ENCODE data around the gene PTPRG. TPM values are rescaled to one million over a fixed set of nuclear protein-coding genes. Genes with fewer than 3 reads are reported as not detected.
A peak's percentile ranks its signal among the peaks of the same experiment; 100 is the strongest.

PTPRG gene
- total RNA-seq, 1 donor from 2014 or later = 119 TPM

GRCh38 chr3:61960976-61961375 lies 399.6 kb downstream of the PTPRG start:
- no peak for DNase-seq (ENCODE audit: low read depth)

- no peak for DNase-seq (ENCODE audit: low read depth)
These were observed 400.5 kb downstream of the PTPRG start for GRCh38 chr3:61961900-61962299.

GRCh38 chr3:61964566-61964965 lies 403.2 kb downstream of the PTPRG start:
- peak; percentile 65 for DNase-seq (ENCODE audit: low read depth)

DNA sequence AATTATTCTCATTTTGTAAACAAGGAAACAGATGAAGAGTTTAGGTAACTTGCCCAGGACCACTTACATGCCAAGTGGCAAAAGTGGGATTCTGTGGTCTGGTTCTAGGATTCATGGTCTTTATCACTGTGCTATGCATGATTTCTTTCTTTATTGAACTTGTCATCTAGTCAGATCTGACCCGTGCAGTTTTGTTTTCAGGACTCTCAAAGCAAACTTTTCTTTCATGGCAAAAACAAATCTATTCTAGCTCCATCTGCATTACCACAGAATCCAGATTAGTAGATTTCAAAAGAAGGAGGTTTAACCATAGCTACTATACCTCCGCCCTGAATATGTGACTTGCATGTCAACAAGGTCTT lies 404.4 kb downstream of the PTPRG start:
- DNase-seq (ENCODE audit: low read depth) = no peak

DNA sequence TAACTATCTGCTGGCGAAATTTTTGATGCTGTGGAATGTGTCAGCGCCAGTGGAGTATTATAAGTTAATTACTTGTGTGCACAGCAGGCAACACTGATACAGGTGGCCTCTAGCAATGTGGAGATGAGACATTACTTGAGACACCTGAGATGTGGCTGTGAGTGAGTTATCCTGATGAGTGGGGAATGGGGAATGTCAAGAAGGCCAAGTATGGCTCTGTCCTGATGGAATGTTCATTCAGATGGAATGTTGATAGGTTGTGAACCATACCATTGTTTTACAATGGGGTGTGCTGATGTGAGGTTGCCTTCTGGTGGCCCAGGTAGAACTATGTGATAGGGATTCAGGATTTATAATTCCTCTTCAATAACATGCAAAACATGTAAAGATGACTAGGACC lies 404.8 kb downstream of the PTPRG start:
- peak; percentile 85 for DNase-seq (ENCODE audit: low read depth)

DNA sequence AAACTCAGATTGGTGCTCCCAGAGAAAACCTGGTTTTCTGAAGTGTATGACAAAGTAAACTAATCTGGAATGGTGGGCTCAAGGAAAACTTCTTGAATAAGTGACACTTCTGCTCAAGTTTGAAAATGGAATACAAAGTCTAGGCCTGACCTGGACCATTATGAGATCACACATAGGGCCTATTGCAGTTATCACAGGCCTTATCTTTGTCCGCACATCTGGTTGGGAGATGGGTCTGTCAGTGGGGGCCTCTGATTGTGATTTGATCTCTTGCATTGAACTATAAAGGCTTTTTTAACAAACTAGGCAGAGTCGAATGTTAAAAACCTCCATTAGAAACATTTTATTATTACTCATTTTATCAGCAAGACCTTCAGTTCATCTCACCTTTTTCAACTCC lies 405.6 kb downstream of the PTPRG start:
- no peak for DNase-seq (ENCODE audit: low read depth)

- DNase-seq (ENCODE audit: low read depth) = no peak
These were observed 406.6 kb downstream of the PTPRG start for GRCh38 chr3:61967937-61968336.

GRCh38 chr3:61974662-61975061 lies 413.3 kb downstream of the PTPRG start:
- DNase-seq (ENCODE audit: low read depth) = no peak

- no peak for DNase-seq (ENCODE audit: low read depth)
These were observed 413.8 kb downstream of the PTPRG start for GRCh38 chr3:61975199-61975598.

- DNase-seq (ENCODE audit: low read depth) = no peak
These were observed 414.6 kb downstream of the PTPRG start for GRCh38 chr3:61975936-61976335.

DNA sequence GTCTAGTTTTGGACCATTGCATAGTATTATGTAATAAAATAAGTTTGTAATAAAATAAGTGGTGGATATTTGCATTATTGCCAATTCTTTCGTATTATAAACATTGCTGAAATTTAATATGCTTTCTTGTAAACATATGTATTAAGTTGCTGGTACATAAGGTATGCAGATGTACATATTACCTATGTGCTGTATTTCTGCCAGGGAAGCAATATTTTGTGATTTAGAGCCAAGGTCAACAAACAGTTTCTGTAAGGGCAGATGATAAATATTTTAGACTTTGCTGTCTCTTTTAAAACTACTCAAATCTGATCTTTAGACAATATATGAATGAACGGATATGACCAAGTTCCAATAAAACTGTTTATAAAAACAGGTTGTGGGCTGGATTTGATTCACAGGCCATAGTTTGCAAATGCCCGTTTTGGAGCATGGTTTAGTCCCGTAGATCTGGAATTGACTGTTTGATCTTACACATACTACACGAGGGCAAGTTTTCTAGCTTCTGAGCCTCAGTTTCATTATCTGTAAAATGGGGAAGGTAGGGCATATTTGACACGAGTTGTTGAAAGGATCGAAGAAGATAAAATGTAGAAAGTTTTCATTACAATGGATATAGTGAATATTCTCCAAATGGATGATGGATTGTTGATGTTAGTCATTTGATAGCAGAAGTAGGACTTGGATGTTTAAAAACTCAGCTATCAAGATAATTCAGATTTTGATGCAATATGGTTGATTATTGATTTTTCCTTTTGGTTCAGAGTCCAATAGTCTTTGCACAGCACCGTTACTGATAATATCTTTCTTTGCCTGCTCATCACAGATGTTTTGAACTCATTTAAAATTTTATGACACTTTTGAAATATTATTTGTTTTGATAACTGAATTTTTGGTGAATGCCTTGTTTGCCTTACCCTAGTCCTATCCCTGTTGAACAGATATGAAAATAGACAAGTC lies 417.4 kb downstream of the PTPRG start:
- no peak for DNase-seq (ENCODE audit: low read depth)

DNA sequence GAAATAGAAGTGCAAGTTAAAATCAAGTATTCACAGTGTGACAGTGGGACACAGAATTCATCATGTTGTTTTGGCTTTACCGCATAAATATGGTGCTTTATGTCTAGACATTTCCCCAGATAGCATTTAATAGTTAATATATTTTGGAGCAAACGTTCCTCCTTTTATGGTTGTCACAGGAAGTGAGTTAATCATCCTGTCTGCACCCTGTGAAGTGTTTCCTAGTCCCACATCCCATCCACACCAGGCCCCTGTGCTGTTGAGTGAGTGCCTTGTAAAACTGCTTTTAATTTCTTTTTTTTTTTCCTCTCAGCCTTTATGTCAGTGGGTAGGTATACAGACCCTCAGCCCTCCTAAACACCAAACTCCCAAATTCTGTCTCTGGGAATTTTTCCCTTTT lies 418.3 kb downstream of the PTPRG start:
- DNase-seq (ENCODE audit: low read depth) = peak; percentile 59

GRCh38 chr3:61980041-61980440 lies 418.7 kb downstream of the PTPRG start:
- peak; percentile 70 for DNase-seq (ENCODE audit: low read depth)

DNA sequence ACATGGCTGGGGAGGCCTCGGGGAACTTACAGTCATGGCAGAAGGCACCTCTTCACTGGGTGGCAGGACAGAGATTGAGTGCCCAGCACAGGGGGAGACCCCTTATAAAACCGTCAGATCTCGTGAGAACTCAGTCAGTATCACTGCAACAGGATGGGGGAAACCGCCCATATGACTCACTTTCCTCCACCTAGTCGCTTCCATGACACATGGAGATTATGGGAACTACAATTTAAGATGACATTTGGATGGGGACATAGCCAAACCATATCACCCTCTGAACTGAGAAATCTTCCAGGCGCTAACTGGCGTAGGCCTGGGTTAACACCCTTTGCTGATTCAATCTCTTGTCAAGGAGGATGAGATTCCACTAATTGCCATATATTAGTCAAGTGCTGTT lies 419.7 kb downstream of the PTPRG start:
- DNase-seq (ENCODE audit: low read depth) = no peak

DNA sequence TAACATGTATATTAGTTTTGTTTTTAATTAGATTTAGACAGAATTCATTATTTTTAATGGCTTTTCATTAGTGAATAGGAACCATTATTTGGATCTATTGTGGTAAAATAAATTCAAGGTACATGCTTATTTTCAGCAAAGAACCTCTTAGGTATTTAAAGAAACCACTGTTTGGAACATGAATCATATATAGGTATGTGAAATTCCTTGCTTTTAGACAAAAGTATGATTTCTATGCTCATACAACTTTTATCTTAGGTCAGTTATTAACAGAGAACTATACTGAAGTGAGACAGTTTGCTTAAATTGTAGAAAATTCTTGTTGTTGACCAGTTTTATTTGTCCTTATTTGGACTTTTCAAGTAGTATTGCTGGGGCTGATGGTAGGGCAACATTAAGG lies 422.1 kb downstream of the PTPRG start:
- peak; percentile 35 for DNase-seq (ENCODE audit: low read depth)

GRCh38 chr3:61985020-61985419 lies 423.6 kb downstream of the PTPRG start:
- DNase-seq (ENCODE audit: low read depth) = peak; percentile 71

DNA sequence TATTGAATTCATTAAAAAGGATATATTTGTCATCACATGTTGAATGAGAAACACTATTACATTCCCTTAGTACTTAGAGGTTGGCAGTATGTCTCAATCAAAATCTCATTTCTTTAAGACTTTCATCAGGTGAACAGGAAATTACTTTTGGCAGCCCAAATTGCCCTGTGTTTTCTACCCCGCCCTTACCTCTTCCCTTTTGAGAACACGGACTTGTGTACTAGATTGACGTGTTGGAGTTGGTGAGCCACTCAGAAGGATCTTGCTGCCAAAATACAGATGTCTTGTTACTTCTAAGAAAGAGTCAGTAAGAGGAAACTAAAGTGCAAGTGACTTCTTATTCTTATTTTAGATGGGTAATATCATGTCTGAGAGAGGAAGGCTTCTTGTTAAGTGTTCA lies 425.1 kb downstream of the PTPRG start:
- DNase-seq (ENCODE audit: low read depth) = no peak

DNA sequence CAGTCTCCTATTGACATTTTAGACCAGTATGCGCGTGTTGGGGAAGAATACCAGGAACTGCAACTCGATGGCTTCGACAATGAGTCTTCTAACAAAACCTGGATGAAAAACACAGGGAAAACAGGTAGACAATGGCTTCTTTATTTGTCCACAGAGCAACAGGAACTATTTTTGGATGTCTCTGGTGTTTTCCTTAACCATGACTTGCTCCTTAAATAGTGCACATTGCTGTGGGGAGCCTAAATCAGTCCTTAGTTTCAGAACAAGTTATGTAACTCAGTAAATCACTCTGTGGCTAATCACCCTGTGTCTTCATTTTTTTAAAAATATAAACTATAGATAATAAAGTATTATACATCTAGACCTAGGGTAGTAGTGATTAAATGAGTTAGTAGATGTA lies 428.3 kb downstream of the PTPRG start:
- DNase-seq (ENCODE audit: low read depth) = no peak

DNA sequence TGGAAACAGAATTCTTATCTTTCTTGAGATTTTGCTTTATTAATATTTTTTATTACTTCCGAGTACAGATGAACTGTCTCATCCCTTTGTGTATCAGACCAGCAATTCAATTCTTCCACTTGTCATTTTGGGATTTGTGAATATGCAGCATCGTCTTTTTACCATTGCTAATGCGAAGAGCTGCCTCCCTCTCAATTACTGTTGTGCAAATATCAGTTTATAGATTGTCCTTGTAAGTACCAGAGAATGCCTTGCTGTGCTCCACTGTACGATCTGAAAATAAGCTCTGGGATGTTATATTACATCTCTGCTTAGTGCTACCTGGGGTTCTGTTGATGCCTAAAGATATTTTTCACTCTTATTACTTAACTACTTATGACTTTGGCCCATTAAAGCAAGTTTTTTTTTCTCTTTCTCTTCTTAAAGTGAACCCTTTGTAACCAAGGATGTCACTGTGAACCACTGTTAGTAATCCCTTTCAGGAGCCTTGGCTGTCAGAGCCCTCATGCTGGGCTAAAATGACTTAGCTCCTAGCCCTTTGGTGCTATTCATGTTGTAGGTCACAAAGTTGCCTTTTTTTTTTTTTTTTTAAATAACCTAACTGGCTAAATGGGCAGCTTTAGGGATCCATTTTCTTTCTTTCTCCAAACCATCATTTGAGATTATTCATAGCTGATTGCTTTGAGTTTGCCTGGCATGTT lies 429.1 kb downstream of the PTPRG start:
- DNase-seq (ENCODE audit: low read depth) = no peak

DNA sequence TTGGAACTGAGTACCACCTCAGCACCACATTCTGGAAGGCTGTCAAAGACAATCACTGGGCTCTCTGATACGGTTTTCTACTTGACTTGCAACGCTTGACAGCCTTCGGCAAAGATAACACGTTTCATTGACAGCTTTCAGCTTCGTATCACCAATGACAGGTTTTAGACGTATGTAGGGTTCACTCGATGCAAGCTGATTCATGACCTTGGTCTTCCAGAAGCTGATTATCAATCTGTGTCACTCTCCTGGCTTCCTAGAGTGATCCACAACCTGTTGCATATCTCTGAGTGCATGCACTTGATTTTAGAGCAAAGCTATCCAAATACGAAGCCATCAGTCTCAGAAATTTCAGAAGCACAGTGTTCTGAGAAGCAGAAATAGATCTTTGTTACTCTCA lies 430.3 kb downstream of the PTPRG start:
- no peak for DNase-seq (ENCODE audit: low read depth)

DNA sequence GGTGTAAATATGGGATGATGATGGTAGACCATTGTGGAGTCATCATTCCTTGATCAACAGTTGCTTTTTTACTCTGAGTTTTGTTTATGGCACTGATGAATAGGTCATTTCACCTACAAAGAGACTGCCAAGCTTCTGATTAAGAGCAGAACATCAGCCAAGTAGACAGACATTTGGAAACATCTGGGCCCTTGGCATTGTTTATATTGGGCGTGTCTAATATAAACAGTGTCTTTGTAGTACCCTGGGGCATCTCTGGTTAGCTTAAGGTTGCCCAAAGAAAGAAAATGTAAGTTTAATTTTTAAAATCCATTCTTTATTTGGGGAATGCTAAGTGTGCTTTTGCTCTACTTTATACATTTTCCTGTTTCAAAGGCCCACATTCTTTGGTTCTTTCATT lies 435.0 kb downstream of the PTPRG start:
- DNase-seq (ENCODE audit: low read depth) = no peak

DNA sequence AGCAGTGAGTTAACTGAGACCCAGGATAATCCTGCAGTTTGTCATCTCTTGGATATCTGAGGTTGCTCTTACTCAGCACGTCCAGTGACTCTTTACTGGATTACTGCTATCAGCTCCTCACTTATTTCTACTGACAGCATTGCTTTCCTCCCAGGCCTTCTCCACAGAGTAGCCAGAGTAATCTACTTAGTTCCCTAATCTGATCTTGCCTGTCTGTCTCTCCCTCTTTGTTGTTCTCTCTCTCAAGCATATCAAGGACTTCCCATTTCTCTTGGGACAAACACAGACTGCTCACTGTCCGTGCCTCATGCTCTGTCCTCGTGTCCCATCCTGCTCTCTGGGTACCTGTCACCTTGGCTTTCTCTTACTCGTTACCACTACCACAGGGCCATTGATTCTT lies 435.7 kb downstream of the PTPRG start:
- DNase-seq (ENCODE audit: low read depth) = no peak

DNA sequence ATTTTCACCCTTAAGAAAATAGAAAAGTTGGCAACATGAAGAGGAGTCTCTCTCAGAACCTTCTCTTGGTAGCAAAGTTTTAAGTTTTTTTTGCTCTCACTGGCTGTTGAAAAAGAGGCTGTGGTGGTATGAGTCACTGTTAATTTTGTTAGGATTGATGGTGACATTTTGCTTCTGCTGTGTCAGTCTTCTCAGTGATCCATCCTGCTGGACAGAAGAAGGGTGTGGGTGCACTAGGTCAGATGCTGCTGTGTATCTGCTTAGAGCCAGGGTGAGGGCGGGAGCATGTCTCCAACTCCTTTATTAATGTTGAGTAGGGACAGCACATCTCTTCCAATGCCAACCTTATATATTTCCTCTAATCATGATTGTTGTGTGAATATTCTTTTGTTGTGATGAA lies 442.5 kb downstream of the PTPRG start:
- DNase-seq (ENCODE audit: low read depth) = no peak
